B cell (primary cell): ENCODE data around the gene POLE. TPM values are rescaled to one million over a fixed set of nuclear protein-coding genes. Genes with fewer than 3 reads are reported as not detected.

Experiments used
- ATAC-seq: fragments of 200-7000 bp; cut with Tn5 transposase; one replicate; pipeline ENCODE4 v1.10.0; 2021; ENCODE audit warnings: low read depth, mild to moderate bottlenecking, moderate number of reproducible peaks, moderate library complexity
- CTCF ChIA-PET: fragments of 350-600 bp; sonication (Branson Sonifier 250); formaldehyde crosslinking; loops from one replicate; lab custom pipeline; 2021; ENCODE audit warnings: antibody characterized with exemption, inconsistent platforms; lab: Charles Lee
- POLR2A ChIA-PET: fragments of 350-600 bp; sonication (Branson Sonifier 250); formaldehyde crosslinking; loops from one replicate; lab custom pipeline; 2021; ENCODE audit warnings: antibody characterized with exemption; lab: Charles Lee
- DNase-seq: peaks from one replicate; pipeline ENCODE4 v3.0.0; 2013
- H2AFZ ChIP-seq: 2 replicates; pipeline ENCODE4 v1.6.1; 2012; ENCODE audit warnings: mild to moderate bottlenecking, low read depth, low read length; ENCODE audit not compliant: insufficient read depth, poor library complexity, severe bottlenecking
- H3K27ac ChIP-seq, 2 donors: 1 replicate in 1 of 2; 2 replicates in 1 of 2; pipeline ENCODE4 v1.5.1; 2012 to 2013; ENCODE audit warnings: low read length in 2 of 2, mild to moderate bottlenecking in 2 of 2, moderate library complexity in 1 of 2
- H3K27me3 ChIP-seq, 4 experiments: fragments of 200-600 bp in 1 of 4; sonication (generic) in 1 of 4; replicated peaks in 1 of 4; 1 replicate in 2 of 4; 2 replicates in 2 of 4; pipeline versions ENCODE4 v1.6.1 to v1.7.0; 2013 to 2016; ENCODE audit warnings: low read length in 3 of 4, mild to moderate bottlenecking in 2 of 4, mixed read lengths in 1 of 4, moderate library complexity in 1 of 4; ENCODE audit not compliant: insufficient read depth in 4 of 4, control insufficient read depth in 3 of 4; ENCODE audit errors: control extremely low read depth in 1 of 4
- H3K36me3 ChIP-seq, 2 experiments: replicated peaks in 1 of 2; 1 replicate in 1 of 2; 2 replicates in 1 of 2; pipeline versions ENCODE4 v1.6.1 to v1.7.1; 2013; ENCODE audit warnings: low read length in 1 of 2; ENCODE audit not compliant: insufficient read depth in 2 of 2, control insufficient read depth in 1 of 2; ENCODE audit errors: control extremely low read depth in 1 of 2, extremely low read depth in 1 of 2
- H3K4me1 ChIP-seq, 2 donors: fragments of 200-600 bp in 1 of 2; sonication (generic) in 1 of 2; 1 replicate in 1 of 2; 2 replicates in 1 of 2; pipeline versions ENCODE4 v1.5.1 to v1.6.1; 2013 to 2017; ENCODE audit warnings: low read length in 2 of 2; ENCODE audit not compliant: control insufficient read depth in 2 of 2, insufficient read depth in 2 of 2
- H3K4me2 ChIP-seq: replicated peaks from 2 replicates; pipeline ENCODE3; 2012; ENCODE audit warnings: mild to moderate bottlenecking, low read depth, low read length; ENCODE audit not compliant: poor library complexity, severe bottlenecking
- H3K4me3 ChIP-seq, 5 experiments: fragments of 200-600 bp in 1 of 5; sonication (generic) in 1 of 5; 1 replicate in 3 of 5; 2 replicates in 2 of 5; pipeline versions ENCODE4 v1.5.1 to v1.7.0; 2011 to 2016; ENCODE audit warnings: low read length in 4 of 5, mild to moderate bottlenecking in 4 of 5, low read depth in 2 of 5, control low read depth in 1 of 5, moderate library complexity in 1 of 5; ENCODE audit not compliant: insufficient read depth in 1 of 5; ENCODE audit errors: control extremely low read depth in 1 of 5, extremely low read depth in 1 of 5
- H3K79me2 ChIP-seq: fragments of 200-600 bp; sonication (generic); one replicate; pipeline ENCODE4 v1.6.0; 2016; ENCODE audit warnings: low read length; ENCODE audit not compliant: control insufficient read depth, insufficient read depth
- H3K9ac ChIP-seq: fragments of 200-600 bp; sonication (generic); 2 replicates; pipeline ENCODE4 v1.6.1; 2017; ENCODE audit warnings: mild to moderate bottlenecking, low read length, moderate library complexity
- H3K9me3 ChIP-seq, 3 donors: one replicate each; pipeline versions ENCODE4 v1.6.1 to v1.7.1; 2013; ENCODE audit warnings: low read length in 2 of 3; ENCODE audit not compliant: control insufficient read depth in 2 of 3, insufficient read depth in 1 of 3; ENCODE audit errors: control extremely low read depth in 1 of 3
- H4K20me1 ChIP-seq: 2 replicates; pipeline ENCODE4 v1.6.0; 2012; ENCODE audit warnings: mild to moderate bottlenecking, low read length; ENCODE audit not compliant: insufficient read depth, control insufficient read depth, poor library complexity, severe bottlenecking
- H3K27ac Mint-ChIP-seq: one replicate; pipeline ENCODE4 v1.8.0; 2021; ENCODE audit warnings: mixed read lengths
- H3K27me3 Mint-ChIP-seq: one replicate; pipeline ENCODE4 v1.8.0; 2021; ENCODE audit warnings: mixed read lengths
- H3K4me1 Mint-ChIP-seq: one replicate; pipeline ENCODE4 v1.8.0; 2021; ENCODE audit warnings: mixed read lengths
- H3K4me3 Mint-ChIP-seq: one replicate; pipeline ENCODE4 v1.8.0; 2021; ENCODE audit warnings: mixed read lengths
- H3K9me3 Mint-ChIP-seq: one replicate; pipeline ENCODE4 v1.8.0; 2022; ENCODE audit warnings: mixed read lengths; ENCODE audit not compliant: insufficient read depth
- EZH2 ChIP-seq: IDR thresholded peaks from 2 replicates; pipeline ENCODE4 v1.6.1; 2012; ENCODE audit warnings: borderline replicate concordance, low read depth, mild to moderate bottlenecking, moderate library complexity, low read length; ENCODE audit not compliant: insufficient read depth, poor library complexity, severe bottlenecking
- WGBS: methylation state at CpG from one replicate; pipeline ENCODE4 v1.1.5; 2013; ENCODE audit warnings: missing lambda C conversion rate; ENCODE audit not compliant: insufficient coverage; 5-methylcytosine and 5-hydroxymethylcytosine counted together
- intact Hi-C: fragments of 100-400 bp; cut with micrococcal nuclease; formaldehyde crosslinking; loops from one replicate; pipeline ENCODE4 v1.10.0; 2022
- polyA plus RNA-seq: library from polyadenylated mRNA; depleted of rRNA; stranded (reverse); fragments of >200 nt; gene quantifications from 2 replicates; pipeline ENCODE4 v1.2.3, GENCODE V29; 2012
- total RNA-seq, 2 donors: library from RNA; stranded (reverse); fragments of 120-200 nt in 1 of 2; gene quantifications; 1 replicate in 1 of 2; 2 replicates in 1 of 2; pipeline versions ENCODE4 v1.2.3 to v1.2.4, GENCODE V29; 2013 to 2022
- TF ChIP-seq, protein P1 (sequence below): fragments of 200-600 bp; IDR thresholded peaks from one replicate; pipeline ENCODE4 v1.8.0; 2022; ENCODE audit warnings: antibody characterized with exemption, mild to moderate bottlenecking

POLE gene
- total and polyA plus RNA-seq, 2 donors (not counting 1 experiment from before 2014, with no cell fraction given) = 32.0 to 62.0 TPM

GRCh38 chr12:132588319-132588718 lies 98.8 kb downstream of the POLE start:
- H3K9me3 Mint-ChIP-seq = no peaks in the 10 kb centered on the region
- POLR2A ChIA-PET = no interaction called here
- no peak for ATAC-seq
- CTCF ChIA-PET = no interaction called here
- peaks cover 0 to 2% (median 0%) of the 10 kb centered on the region in 4 experiments for H3K27me3 ChIP-seq
- H3K36me3 ChIP-seq = peaks cover 0 to 7% of the 10 kb centered on the region in 2 experiments
- no peaks in the 10 kb centered on the region for H3K79me2 ChIP-seq
- no peak overlapping the region for H3K9ac ChIP-seq
- no peak overlapping the region for H3K4me2 ChIP-seq
- no peak overlapping the region for H3K27ac Mint-ChIP-seq
- WGBS = 91% methylated on average over 6 of the region's 6 CpGs
- intact Hi-C loops = no loop called here
- H4K20me1 ChIP-seq = no peaks in the 10 kb centered on the region
- H3K27ac ChIP-seq = no peak overlapping the region
- H3K27me3 Mint-ChIP-seq = no peaks in the 10 kb centered on the region
- no peak overlapping the region for H3K4me3 ChIP-seq
- H3K4me1 ChIP-seq = no peaks in the 10 kb centered on the region
- no peaks in the 10 kb centered on the region for H3K4me1 Mint-ChIP-seq
- H3K4me3 Mint-ChIP-seq = no peak overlapping the region
- H3K9me3 ChIP-seq = peaks cover 0 to 6% (median 0%) of the 10 kb centered on the region in 3 donors
- TF ChIP-seq, protein P1, sequence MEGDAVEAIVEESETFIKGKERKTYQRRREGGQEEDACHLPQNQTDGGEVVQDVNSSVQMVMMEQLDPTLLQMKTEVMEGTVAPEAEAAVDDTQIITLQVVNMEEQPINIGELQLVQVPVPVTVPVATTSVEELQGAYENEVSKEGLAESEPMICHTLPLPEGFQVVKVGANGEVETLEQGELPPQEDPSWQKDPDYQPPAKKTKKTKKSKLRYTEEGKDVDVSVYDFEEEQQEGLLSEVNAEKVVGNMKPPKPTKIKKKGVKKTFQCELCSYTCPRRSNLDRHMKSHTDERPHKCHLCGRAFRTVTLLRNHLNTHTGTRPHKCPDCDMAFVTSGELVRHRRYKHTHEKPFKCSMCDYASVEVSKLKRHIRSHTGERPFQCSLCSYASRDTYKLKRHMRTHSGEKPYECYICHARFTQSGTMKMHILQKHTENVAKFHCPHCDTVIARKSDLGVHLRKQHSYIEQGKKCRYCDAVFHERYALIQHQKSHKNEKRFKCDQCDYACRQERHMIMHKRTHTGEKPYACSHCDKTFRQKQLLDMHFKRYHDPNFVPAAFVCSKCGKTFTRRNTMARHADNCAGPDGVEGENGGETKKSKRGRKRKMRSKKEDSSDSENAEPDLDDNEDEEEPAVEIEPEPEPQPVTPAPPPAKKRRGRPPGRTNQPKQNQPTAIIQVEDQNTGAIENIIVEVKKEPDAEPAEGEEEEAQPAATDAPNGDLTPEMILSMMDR = no peak
- TF ChIP-seq EZH2 = no peak
- DNase-seq = no peak
- H2AFZ ChIP-seq = no peak overlapping the region

GRCh38 chr12:132587781-132588180 lies 99.4 kb downstream of the POLE start:
- H3K4me2 ChIP-seq = no peak overlapping the region
- no peak overlapping the region for H3K9ac ChIP-seq
- H3K4me1 ChIP-seq = no peaks in the 10 kb centered on the region
- no peak for TF ChIP-seq EZH2
- TF ChIP-seq, protein P1 = no peak
- Mint-ChIP-seq H3K4me3 (no peak overlapping the region), H3K4me1 (no peaks in the 10 kb centered on the region), H3K27ac (no peak overlapping the region), H3K9me3 (no peaks in the 10 kb centered on the region), H3K27me3 (no peaks in the 10 kb centered on the region)
- ATAC-seq (no peak), DNase-seq (no peak)
- peaks cover 0 to 6% (median 0%) of the 10 kb centered on the region in 3 donors for H3K9me3 ChIP-seq
- H2AFZ ChIP-seq = no peak overlapping the region
- no peaks in the 10 kb centered on the region for H4K20me1 ChIP-seq
- no peak overlapping the region for H3K27ac ChIP-seq
- intact Hi-C loops = no loop called here
- H3K36me3 ChIP-seq = peaks cover 0 to 7% of the 10 kb centered on the region in 2 experiments
- peaks cover 0 to 2% (median 0%) of the 10 kb centered on the region in 4 experiments for H3K27me3 ChIP-seq
- H3K79me2 ChIP-seq = no peaks in the 10 kb centered on the region
- WGBS = 73% methylated on average over 3 of the region's 3 CpGs
- H3K4me3 ChIP-seq = no peak overlapping the region
- POLR2A ChIA-PET = no interaction called here
- CTCF ChIA-PET = no interaction called here
